Chondrocyte (in vitro differentiated cells): ENCODE results near the gene DIPK1B. TPM values are rescaled to one million over a fixed set of nuclear protein-coding genes. Genes with fewer than 3 reads are reported as not detected.

Experiments
- DNase-seq: peaks from one replicate; pipeline ENCODE4 v3.0.0; 2021; ENCODE audit warnings: mixed read lengths, low spot score
- H3K27ac Mint-ChIP-seq: one replicate; pipeline ENCODE4 v1.8.0; 2021; ENCODE audit warnings: mild to moderate bottlenecking, moderate library complexity, mixed read lengths; ENCODE audit not compliant: unreplicated experiment
- H3K27me3 Mint-ChIP-seq: 2 replicates; pipeline ENCODE4 v1.8.0; 2021; ENCODE audit warnings: low read depth, mixed read lengths
- H3K36me3 Mint-ChIP-seq: 2 replicates; pipeline ENCODE4 v1.8.0; 2021; ENCODE audit warnings: low read depth, mixed read lengths
- H3K4me1 Mint-ChIP-seq: 2 replicates; pipeline ENCODE4 v1.8.0; 2021; ENCODE audit warnings: low read depth, mild to moderate bottlenecking, mixed read lengths
- H3K4me3 Mint-ChIP-seq: one replicate; pipeline ENCODE4 v1.8.0; 2021; ENCODE audit warnings: mild to moderate bottlenecking, moderate library complexity, mixed read lengths; ENCODE audit not compliant: unreplicated experiment
- H3K9me3 Mint-ChIP-seq: 2 replicates; pipeline ENCODE4 v1.8.0; 2021; ENCODE audit warnings: low read depth, mixed read lengths
- total RNA-seq: library from RNA; stranded (reverse); gene quantifications from 3 replicates; pipeline ENCODE4 v1.2.1, GENCODE V29; 2021
- TF ChIP-seq, protein P1 (sequence below): fragments of 200-600 bp; sonication (generic); IDR thresholded peaks from 2 replicates; pipeline ENCODE4 v1.5.0; 2021; ENCODE audit warnings: antibody characterized with exemption, mild to moderate bottlenecking, moderate library complexity

Gene DIPK1B
- total RNA-seq, 1 donor from 2014 or later = 9.2 TPM

DNA sequence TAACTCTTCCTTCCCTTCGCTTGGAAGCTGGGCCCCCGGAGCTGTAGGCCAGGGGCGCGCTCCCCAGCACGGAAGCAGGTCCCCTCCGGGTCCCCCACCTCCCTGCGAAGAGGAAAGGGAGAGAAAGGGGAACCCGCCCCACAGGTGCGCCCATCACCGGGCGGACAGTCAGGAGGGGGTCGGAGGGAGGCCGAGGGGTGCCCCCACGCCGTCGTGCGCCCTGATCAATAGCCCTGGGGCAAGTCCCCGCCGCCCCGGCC is 25.9 kb upstream of the DIPK1B start:
- H3K4me3 Mint-ChIP-seq = peak overlapping the region; percentile 80
- H3K27ac Mint-ChIP-seq = no peak overlapping the region
- no peaks in the 10 kb centered on the region for H3K9me3 Mint-ChIP-seq

DNA sequence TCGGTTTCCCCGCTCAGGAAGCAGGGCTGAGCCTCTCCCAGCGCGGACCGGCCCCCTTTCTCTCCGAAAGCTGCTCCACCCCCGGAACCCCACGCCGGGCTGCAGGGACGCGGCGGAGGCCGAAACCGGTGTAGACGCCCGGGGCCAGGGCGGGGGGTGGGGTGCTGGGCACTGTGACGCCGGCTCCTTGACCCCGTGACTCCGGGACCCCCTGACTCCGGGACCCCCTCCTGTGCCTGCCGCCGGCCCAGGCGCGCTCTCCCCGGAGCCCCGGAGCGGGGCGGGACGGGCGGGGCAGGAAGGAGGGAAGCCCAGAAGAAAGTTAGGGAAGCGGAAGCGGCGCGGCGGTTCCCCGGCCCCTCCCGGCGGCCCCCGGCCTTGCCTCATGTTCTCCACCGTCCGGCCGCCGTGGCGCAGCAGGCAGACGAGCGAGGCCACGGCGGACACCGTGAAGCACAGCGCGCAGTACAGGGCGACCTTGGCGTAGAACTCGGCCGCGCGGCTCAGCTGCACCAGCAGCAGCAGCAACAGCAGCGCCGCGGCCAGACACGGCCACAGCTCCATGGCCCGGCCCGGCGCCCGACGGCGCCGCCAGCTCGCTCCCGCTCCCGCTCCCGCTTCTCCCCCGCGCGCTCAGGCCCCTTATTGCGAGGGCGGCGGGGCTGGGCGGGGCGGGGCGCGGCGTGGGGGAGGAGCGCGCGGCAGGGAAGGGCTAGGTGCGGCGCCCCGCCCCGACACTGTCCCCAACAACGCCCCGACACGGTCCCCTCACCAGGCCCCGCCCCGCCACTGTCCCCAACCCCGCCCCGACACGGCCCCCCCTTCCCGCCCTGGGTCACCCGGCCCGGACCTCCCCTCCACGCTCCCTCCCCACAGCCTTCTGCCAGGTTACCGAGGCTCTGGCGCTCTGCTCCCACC is 25.3 kb upstream of the DIPK1B start, which contains the start of gene AGPAT2:
Gene AGPAT2, minus strand, starts transcription at position 664 of the 918 bp plus-strand sequence. Its CDS starts 100 bp downstream, at position 564.
- H3K27ac Mint-ChIP-seq = no peak within 1 kb of the TSS
- no peaks in the 10 kb centered on the region for H3K9me3 Mint-ChIP-seq
- no peak for DNase-seq
- no peaks in the 10 kb centered on the region for H3K27me3 Mint-ChIP-seq
- TF ChIP-seq, protein P1, sequence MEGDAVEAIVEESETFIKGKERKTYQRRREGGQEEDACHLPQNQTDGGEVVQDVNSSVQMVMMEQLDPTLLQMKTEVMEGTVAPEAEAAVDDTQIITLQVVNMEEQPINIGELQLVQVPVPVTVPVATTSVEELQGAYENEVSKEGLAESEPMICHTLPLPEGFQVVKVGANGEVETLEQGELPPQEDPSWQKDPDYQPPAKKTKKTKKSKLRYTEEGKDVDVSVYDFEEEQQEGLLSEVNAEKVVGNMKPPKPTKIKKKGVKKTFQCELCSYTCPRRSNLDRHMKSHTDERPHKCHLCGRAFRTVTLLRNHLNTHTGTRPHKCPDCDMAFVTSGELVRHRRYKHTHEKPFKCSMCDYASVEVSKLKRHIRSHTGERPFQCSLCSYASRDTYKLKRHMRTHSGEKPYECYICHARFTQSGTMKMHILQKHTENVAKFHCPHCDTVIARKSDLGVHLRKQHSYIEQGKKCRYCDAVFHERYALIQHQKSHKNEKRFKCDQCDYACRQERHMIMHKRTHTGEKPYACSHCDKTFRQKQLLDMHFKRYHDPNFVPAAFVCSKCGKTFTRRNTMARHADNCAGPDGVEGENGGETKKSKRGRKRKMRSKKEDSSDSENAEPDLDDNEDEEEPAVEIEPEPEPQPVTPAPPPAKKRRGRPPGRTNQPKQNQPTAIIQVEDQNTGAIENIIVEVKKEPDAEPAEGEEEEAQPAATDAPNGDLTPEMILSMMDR = peak; percentile 19
- H3K4me3 Mint-ChIP-seq = peak within 1 kb of the TSS; percentile 80
- peaks cover 7% of the 10 kb centered on the region for H3K4me1 Mint-ChIP-seq
- H3K36me3 Mint-ChIP-seq = no peaks in the 10 kb centered on the region

More for the DNA sequence above, 25.9 kb upstream of the DIPK1B start:
- Mint-ChIP-seq H3K27me3 (no peaks in the 10 kb centered on the region), H3K36me3 (no peaks in the 10 kb centered on the region), H3K4me1 (peaks cover 7% of the 10 kb centered on the region)
- no peak for DNase-seq
- TF ChIP-seq, protein P1 = no peak

DNA sequence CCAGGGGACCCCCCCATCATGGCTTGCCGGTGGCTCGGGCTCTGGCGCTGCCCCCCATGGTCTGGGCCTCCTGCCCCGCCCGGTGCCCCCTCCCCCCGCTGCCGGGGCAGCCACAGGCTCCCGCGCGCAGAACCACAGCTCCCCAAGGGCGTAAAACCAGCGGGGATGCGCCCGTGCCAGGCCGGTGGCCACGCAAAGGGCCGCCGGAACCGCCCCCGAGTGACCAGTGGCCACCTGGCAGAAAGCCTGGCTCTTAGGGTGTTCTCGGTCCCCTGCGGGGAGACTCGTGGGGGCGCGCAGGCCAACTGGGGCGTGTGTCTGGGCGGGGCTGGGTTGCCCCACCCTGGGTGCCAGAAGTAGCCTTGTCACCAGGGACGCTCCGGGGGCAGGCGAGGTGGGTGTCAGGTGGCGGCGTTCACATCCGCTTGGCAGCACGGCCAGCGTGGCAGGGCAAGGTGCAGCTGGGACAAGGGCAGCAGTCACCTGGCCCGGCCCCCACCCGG is 24.6 kb upstream of the DIPK1B start:
- TF ChIP-seq, protein P1 = no peak
- H3K27ac Mint-ChIP-seq = no peak overlapping the region
- DNase-seq = no peak
- peaks cover 7% of the 10 kb centered on the region for H3K4me1 Mint-ChIP-seq
- H3K36me3 Mint-ChIP-seq = no peaks in the 10 kb centered on the region
- no peaks in the 10 kb centered on the region for H3K27me3 Mint-ChIP-seq
- H3K4me3 Mint-ChIP-seq = no peak overlapping the region
- H3K9me3 Mint-ChIP-seq = no peaks in the 10 kb centered on the region

DNA sequence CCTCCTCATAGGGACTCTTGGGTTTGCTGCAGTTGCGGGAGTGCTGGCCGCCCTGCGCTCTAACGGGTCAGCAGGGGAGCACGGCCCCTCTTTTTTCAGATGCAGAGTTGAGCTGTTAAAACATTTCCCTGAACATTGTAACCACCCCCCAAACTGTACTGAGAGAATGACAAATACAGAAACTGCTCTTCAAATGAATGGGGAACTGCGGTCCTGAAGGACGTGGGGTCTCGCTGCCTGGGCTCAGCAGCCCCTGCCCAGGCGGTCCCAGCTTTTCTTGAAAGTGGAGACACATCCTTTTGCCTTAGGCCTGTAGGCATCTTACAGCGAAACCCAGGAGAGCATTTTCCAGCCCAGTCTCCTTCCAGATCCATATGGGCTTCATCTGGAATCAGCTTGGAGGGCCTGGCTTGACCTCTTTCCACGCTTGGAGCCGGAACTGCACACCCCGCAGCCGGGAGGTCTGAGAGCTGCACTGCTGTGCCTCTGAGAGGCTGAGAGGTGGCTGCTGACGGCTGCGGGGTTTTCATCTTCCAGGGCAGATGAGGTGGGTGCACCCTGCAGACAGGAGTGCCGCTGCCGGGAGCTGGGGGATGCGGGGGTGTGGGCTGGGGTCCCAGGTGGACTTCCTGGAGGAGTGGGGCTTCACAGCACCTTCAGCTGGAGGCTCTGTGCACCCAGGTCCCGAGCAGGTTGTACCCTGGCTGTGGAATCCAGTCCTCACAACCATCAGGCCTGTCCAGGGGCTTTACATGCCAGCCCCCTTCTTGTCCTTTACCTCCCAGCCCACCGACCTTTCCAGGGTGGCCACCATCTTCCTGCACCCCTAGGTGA is 23.9 kb upstream of the DIPK1B start:
- Mint-ChIP-seq H3K4me1 (peaks cover 7% of the 10 kb centered on the region), H3K4me3 (no peak overlapping the region), H3K36me3 (no peaks in the 10 kb centered on the region), H3K27ac (no peak overlapping the region), H3K9me3 (no peaks in the 10 kb centered on the region), H3K27me3 (no peaks in the 10 kb centered on the region)
- DNase-seq = no peak
- TF ChIP-seq, protein P1 = no peak

DNA sequence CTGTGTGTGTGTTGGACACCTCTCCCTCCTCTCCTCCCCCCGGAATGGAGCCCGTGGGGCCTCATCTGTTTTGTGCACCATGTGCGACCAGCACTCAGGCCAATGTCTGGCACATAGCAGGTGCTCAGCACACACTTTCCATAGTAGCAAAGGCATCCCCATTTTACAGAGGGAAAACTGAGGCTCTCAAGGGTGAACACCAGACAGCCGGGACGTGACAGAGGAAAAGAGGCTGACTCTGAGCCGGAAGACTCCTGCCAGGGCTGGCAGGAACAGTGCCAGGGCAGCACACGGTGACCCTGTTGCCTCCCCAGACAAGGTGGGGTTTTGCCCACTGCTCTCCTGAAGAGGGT is 23.3 kb upstream of the DIPK1B start:
- no peak overlapping the region for H3K4me3 Mint-ChIP-seq
- H3K9me3 Mint-ChIP-seq = no peaks in the 10 kb centered on the region

More for the DNA sequence above, 23.3 kb upstream of the DIPK1B start:
- H3K36me3 Mint-ChIP-seq = no peaks in the 10 kb centered on the region
- H3K27me3 Mint-ChIP-seq = no peaks in the 10 kb centered on the region
- TF ChIP-seq, protein P1 = no peak
- H3K27ac Mint-ChIP-seq = no peak overlapping the region
- peaks cover 7% of the 10 kb centered on the region for H3K4me1 Mint-ChIP-seq
- DNase-seq = no peak
